K562 (cell line): Measurements from ENCODE around the gene PPM1N. TPM values are rescaled to one million over a fixed set of nuclear protein-coding genes. Genes with fewer than 3 reads are reported as not detected.
A peak's percentile ranks its signal among the peaks of the same experiment; 100 is the strongest.

Experiments
- BRF2 ChIP-seq: IDR thresholded peaks from 3 replicates; pipeline ENCODE4 v1.6.1; 2011; ENCODE audit warnings: borderline replicate concordance, mild to moderate bottlenecking; ENCODE audit not compliant: insufficient read length, insufficient read depth
- CC2D1A ChIP-seq: fragments of 450-650 bp; IDR thresholded peaks from 2 replicates; pipeline ENCODE4 v1.6.1; 2017; ENCODE audit warnings: mild to moderate bottlenecking
- CSDE1 ChIP-seq, 2 experiments: fragments of 450-650 bp; IDR thresholded peaks; 2 replicates each; pipeline ENCODE4 v1.6.1; 2016; ENCODE audit warnings: mild to moderate bottlenecking in 1 of 2
- FIP1L1 ChIP-seq: fragments of 200-400 bp; formaldehyde crosslinking; IDR thresholded peaks from 2 replicates; pipeline ENCODE4 v1.6.1; 2018; ENCODE audit warnings: mild to moderate bottlenecking, low read depth, low read length; ENCODE audit not compliant: poor library complexity, severe bottlenecking
- HMG20A ChIP-seq: fragments of 450-650 bp; formaldehyde crosslinking; conservative IDR thresholded peaks from 2 replicates; pipeline ENCODE4 v1.4.0; 2020; ENCODE audit warnings: mild to moderate bottlenecking, mixed read lengths
- MBD1 ChIP-seq: fragments of 250-450 bp; sonication (Bioruptor Pico); IDR thresholded peaks from 2 replicates; pipeline ENCODE4 v1.8.0; 2022; ENCODE audit warnings: inconsistent platforms
- MTA1 ChIP-seq: fragments of 450-650 bp; IDR thresholded peaks from 2 replicates; pipeline ENCODE4 v1.6.1; 2017; ENCODE audit warnings: borderline replicate concordance
- RBM25 ChIP-seq: fragments of 200-400 bp; formaldehyde crosslinking; IDR thresholded peaks from 2 replicates; pipeline ENCODE4 v1.6.1; 2018; ENCODE audit warnings: low read length, low read depth, moderate library complexity; ENCODE audit not compliant: severe bottlenecking
- RCOR1 ChIP-seq, 2 experiments: IDR thresholded peaks; 2 replicates each; pipeline ENCODE4 v1.6.1; 2012; ENCODE audit warnings: low read depth in 2 of 2, low read length in 2 of 2, borderline replicate concordance in 1 of 2, improper control_type of control experiment in 1 of 2
- TCF3 ChIP-seq: sonication (generic); formaldehyde crosslinking; IDR thresholded peaks from 2 replicates; pipeline ENCODE4 v1.4.0; 2020; ENCODE audit warnings: mild to moderate bottlenecking, missing genetic modification reagents
- TFAM ChIP-seq: fragments of 250-450 bp; sonication (Bioruptor Pico); conservative IDR thresholded peaks from 2 replicates; pipeline ENCODE4 v1.5.0; 2021; ENCODE audit warnings: mild to moderate bottlenecking, moderate library complexity
- TSC22D4 ChIP-seq: fragments of 450-650 bp; IDR thresholded peaks from 2 replicates; pipeline ENCODE4 v1.6.1; 2016; ENCODE audit warnings: missing genetic modification characterization, missing biosample characterization, control low read depth
- U2AF1 ChIP-seq: fragments of 200-400 bp; formaldehyde crosslinking; optimal IDR thresholded peaks from 2 replicates; pipeline ENCODE3; 2017; ENCODE audit warnings: mild to moderate bottlenecking, low read depth, low read length, moderate library complexity
- ZNF384 ChIP-seq: IDR thresholded peaks from 2 replicates; pipeline ENCODE4 v1.6.1; 2012; ENCODE audit warnings: low read depth, low read length, improper control_type of control experiment
- ZNF76 ChIP-seq: fragments of 250-450 bp; sonication (Bioruptor Pico); IDR thresholded peaks from 2 replicates; pipeline ENCODE4 v1.4.0; 2020; ENCODE audit warnings: mild to moderate bottlenecking, moderate library complexity, borderline replicate concordance
- polyA plus RNA-seq, 8 experiments: library from polyadenylated mRNA; depleted of rRNA in 4 of 8; stranded (reverse) in 5 of 8; unstranded in 3 of 8; fragments of >200 nt; fragmentation: Nextera tagmentation in 2 of 8; fragmentation: Illumina TruSeq in 1 of 8; extraction: Ambion mirVana in 2 of 8; extraction: Trizol in 1 of 8; gene quantifications; 2 replicates each; pipeline versions ENCODE4 v1.2.1 to v1.2.3, GENCODE V29; 2011 to 2014; ENCODE audit warnings: inconsistent platforms in 1 of 8, missing spikeins in 1 of 8
- total RNA-seq, 7 experiments: library from RNA; depleted of rRNA in 6 of 7; stranded (reverse); fragments of >200 nt in 6 of 7; fragmentation: Illumina TruSeq in 2 of 7; extraction: Trizol in 2 of 7; gene quantifications; 2 replicates each; pipeline versions ENCODE4 v1.2.1 to v1.2.3, GENCODE V29; 2011 to 2021; ENCODE audit warnings: low replicate concordance in 1 of 7
- TF ChIP-seq, protein P1 (sequence below), 2 experiments: fragments of 250-450 bp in 1 of 2; fragments of 450-650 bp in 1 of 2; sonication (Bioruptor Pico) in 1 of 2; IDR thresholded peaks; 2 replicates each; pipeline versions ENCODE4 v1.6.1 to v1.8.0; 2016 to 2021; ENCODE audit warnings: mild to moderate bottlenecking in 2 of 2, moderate library complexity in 2 of 2, missing compliant biosample characterization in 1 of 2, missing genetic modification characterization in 1 of 2
- TF ChIP-seq, protein P2 (sequence below): sonication (generic); formaldehyde crosslinking; IDR thresholded peaks from 2 replicates; pipeline ENCODE4 v1.8.0; 2022; ENCODE audit warnings: mild to moderate bottlenecking, missing genetic modification reagents, borderline replicate concordance
- TF ChIP-seq, protein P3 (sequence below): fragments of 250-450 bp; sonication (Bioruptor Pico); IDR thresholded peaks from 2 replicates; pipeline ENCODE4 v1.4.0; 2020

PPM1N gene
- total and polyA plus RNA-seq, 9 of the 15 experiments (the other 6 are each of a cell fraction or from before 2014, with no cell fraction given): 4.5 to 15.6 (median 8.7) TPM

DNA sequence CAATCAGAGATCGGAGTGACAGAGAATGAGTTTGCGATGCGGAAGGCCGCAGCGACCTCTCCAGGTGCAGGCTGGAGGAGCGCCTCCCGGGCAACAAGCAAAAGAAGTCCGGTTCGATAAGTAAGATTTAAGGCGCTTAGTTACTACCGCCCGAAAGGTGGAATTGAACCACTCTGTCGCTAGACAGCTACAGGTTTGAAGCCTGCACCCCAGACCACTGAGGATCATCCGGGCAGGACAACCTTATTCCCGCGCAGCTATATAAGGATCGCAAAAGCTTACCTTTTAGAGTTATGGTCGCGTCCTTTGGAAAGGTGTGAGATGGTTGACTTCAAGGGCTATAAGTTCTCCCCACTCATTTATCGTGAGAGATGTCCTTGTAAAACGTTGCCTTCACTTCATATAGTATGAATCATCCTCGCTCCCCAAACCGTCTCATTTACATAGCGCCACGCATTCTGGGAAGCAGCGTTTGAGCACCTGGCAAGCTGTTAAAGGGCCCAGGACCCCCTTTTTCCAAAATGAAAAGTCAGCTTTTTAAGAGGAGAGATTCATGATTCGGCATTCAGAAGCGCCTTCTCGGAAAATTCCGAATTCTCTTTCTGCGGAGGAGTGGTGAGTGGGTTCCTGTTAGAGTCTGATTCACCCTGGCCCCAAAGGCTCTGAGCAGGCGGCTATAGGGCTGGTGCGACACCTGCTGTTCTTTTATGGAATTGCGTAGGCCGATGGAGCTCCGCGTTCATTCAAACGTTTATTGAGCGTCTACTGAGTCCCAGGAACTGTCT is 19.6 kb upstream of the PPM1N start (continued):
- TF ChIP-seq, protein P1, sequence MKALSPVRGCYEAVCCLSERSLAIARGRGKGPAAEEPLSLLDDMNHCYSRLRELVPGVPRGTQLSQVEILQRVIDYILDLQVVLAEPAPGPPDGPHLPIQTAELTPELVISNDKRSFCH (CRISPR knock-in tag; IDR thresholded peaks at IDR 0.05): no peak
- TF ChIP-seq, protein P1 (tag; IDR thresholded peaks at IDR 0.05): peak; percentile 90
- no peak for TF ChIP-seq U2AF1
- peak; percentile 58; the same call in 1 of the 2 replicates for TF ChIP-seq ZNF384
- TF ChIP-seq, protein P2, sequence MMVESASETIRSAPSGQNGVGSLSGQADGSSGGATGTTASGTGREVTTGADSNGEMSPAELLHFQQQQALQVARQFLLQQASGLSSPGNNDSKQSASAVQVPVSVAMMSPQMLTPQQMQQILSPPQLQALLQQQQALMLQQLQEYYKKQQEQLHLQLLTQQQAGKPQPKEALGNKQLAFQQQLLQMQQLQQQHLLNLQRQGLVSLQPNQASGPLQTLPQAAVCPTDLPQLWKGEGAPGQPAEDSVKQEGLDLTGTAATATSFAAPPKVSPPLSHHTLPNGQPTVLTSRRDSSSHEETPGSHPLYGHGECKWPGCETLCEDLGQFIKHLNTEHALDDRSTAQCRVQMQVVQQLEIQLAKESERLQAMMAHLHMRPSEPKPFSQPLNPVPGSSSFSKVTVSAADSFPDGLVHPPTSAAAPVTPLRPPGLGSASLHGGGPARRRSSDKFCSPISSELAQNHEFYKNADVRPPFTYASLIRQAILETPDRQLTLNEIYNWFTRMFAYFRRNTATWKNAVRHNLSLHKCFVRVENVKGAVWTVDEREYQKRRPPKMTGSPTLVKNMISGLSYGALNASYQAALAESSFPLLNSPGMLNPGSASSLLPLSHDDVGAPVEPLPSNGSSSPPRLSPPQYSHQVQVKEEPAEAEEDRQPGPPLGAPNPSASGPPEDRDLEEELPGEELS (CRISPR knock-in tag): 0 out of 2 replicates have a peak, but pooled peaks have one; percentile 39
- TF ChIP-seq RCOR1 (IDR thresholded peaks at IDR 0.05; ENCODE audit: borderline replicate concordance in 1 of 2, low read depth in 2 of 2, low read length in 2 of 2): peak; percentile 58 to 92; a peak in 3 of 4 replicates
- peak; percentile 90 for TF ChIP-seq RBM25
- TF ChIP-seq MBD1 (CRISPR knock-in tag): no peak
- no peak for TF ChIP-seq TFAM (CRISPR knock-in tag)
- peak; percentile 100 for TF ChIP-seq BRF2
- TF ChIP-seq TSC22D4 (tag): no peak
- TF ChIP-seq FIP1L1: no peak
- TF ChIP-seq CSDE1 (IDR thresholded peaks at IDR 0.05): peak in 1 of 2 experiments; percentile 18; a peak in 1 of 4 replicates
- no peak for TF ChIP-seq HMG20A (CRISPR knock-in tag)
- no peak for TF ChIP-seq TCF3 (CRISPR knock-in tag)
- TF ChIP-seq, protein P3, sequence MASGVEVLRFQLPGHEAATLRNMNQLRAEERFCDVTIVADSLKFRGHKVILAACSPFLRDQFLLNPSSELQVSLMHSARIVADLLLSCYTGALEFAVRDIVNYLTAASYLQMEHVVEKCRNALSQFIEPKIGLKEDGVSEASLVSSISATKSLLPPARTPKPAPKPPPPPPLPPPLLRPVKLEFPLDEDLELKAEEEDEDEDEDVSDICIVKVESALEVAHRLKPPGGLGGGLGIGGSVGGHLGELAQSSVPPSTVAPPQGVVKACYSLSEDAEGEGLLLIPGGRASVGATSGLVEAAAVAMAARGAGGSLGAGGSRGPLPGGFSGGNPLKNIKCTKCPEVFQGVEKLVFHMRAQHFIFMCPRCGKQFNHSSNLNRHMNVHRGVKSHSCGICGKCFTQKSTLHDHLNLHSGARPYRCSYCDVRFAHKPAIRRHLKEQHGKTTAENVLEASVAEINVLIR (CRISPR knock-in tag): no peak
- TF ChIP-seq CC2D1A: peak; percentile 88
- peak; percentile 84 for TF ChIP-seq ZNF76 (CRISPR knock-in tag)
- TF ChIP-seq MTA1: peak; percentile 74; the same call in 1 of the 2 replicates
